ENCODE data around the gene LRP3. TPM values are rescaled to one million over a fixed set of nuclear protein-coding genes. Genes with fewer than 3 reads are reported as not detected.

Gene LRP3
- total RNA-seq, 6 donors from 2014 or later = 8.2 to 29.7 (median 19.0) TPM

DNA sequence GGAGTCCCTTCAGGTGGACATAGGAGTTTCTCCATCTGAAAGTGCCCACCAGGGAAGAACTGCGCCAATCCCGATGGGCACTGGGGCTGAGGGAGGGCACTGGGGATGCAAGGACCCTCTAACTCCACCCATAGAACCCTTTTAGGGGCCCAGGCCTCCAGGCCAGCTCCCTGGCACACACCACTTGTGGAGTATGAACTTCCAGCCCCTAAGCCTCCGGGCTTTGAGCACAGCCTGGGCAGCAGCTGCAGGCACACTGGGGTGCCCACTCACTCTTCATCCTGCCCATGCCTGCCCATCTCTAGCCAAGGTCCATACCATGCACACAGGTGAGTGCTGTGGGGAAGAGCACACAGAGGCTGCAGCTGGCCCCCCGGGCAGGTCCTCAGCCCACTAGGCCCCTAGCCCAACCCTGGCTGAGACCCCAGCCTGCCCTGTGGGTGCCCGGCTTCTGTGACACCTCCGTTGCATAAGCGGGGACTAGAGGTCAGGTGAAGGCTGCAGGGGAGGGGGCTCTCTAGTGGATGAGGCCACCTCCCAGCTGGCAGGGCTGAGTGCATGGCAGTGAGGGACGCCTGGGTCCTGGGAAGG, 46.1 kb downstream of the LRP3 start:
- Histone ChIP-seq H3K27ac (no peak overlapping the region), H3K36me3 (no peaks in the 10 kb centered on the region), H3K4me1 (peaks cover 2 to 13% (median 10%) of the 10 kb centered on the region in 4 donors), H3K9me3 (peaks cover 0 to under 1% (median under 1%) of the 10 kb centered on the region in 4 donors), H3K4me3 (no peak overlapping the region), H3K27me3 (no peaks in the 10 kb centered on the region)
- WGBS, 2 donors = 82 to 90% methylated on average over 2 to 8 of the region's 8 CpGs
- DNase-seq = no peak
- ATAC-seq (ENCODE audit: low FRiP score in 2 of 2) = peak in 1 of 2 donors; percentile 12
- TF ChIP-seq POLR2A (IDR thresholded peaks at IDR 0.05) (no peak), POLR2AphosphoS5 (IDR thresholded peaks at IDR 0.05) (no peak), EP300 (IDR thresholded peaks at IDR 0.05) (no peak)
- TF ChIP-seq, protein P1, sequence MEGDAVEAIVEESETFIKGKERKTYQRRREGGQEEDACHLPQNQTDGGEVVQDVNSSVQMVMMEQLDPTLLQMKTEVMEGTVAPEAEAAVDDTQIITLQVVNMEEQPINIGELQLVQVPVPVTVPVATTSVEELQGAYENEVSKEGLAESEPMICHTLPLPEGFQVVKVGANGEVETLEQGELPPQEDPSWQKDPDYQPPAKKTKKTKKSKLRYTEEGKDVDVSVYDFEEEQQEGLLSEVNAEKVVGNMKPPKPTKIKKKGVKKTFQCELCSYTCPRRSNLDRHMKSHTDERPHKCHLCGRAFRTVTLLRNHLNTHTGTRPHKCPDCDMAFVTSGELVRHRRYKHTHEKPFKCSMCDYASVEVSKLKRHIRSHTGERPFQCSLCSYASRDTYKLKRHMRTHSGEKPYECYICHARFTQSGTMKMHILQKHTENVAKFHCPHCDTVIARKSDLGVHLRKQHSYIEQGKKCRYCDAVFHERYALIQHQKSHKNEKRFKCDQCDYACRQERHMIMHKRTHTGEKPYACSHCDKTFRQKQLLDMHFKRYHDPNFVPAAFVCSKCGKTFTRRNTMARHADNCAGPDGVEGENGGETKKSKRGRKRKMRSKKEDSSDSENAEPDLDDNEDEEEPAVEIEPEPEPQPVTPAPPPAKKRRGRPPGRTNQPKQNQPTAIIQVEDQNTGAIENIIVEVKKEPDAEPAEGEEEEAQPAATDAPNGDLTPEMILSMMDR (IDR thresholded peaks at IDR 0.05) = no peak

DNA sequence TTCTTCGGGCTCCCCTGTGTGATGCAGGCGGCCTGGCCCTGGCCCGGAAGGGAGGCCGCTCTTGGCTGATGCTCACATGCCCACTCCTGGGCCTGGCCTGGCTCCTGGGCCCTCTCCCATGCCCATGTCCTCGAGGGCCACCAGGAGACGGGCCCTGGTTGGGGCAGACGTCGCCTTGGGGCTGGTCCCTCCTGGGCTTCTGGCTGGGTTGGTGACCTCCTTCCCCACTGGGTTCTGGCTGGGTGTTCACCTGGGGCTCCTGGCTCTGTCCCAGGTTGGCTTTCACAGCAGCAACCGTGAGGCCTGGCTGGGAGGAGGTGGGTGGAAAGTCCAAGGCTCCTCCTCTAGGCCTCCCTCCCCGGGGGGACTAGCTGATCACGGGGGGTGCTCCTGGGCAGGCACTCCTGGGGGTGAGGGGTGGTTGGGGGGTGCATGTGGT, 47.0 kb downstream of the LRP3 start:
- H3K27me3 ChIP-seq = no peaks in the 10 kb centered on the region
- peaks cover 0 to 9% (median 4%) of the 10 kb centered on the region in 4 donors for H3K9me3 ChIP-seq
- H3K4me1 ChIP-seq = peaks cover 2 to 10% (median 8%) of the 10 kb centered on the region in 4 donors
- no peak overlapping the region for H3K4me3 ChIP-seq
- ATAC-seq (ENCODE audit: low FRiP score in 2 of 2) = peak in 1 of 2 donors; percentile 3
- no peaks in the 10 kb centered on the region for H3K36me3 ChIP-seq
- WGBS, 2 donors = 40 to 83% methylated on average over 2 to 9 of the region's 11 CpGs
- TF ChIP-seq, protein P1 (IDR thresholded peaks at IDR 0.05) = no peak
- TF ChIP-seq EP300 (IDR thresholded peaks at IDR 0.05) (no peak), POLR2AphosphoS5 (IDR thresholded peaks at IDR 0.05) (no peak), POLR2A (IDR thresholded peaks at IDR 0.05) (no peak)
- DNase-seq = peak in 1 of 2 donors; percentile 55
- no peak overlapping the region for H3K27ac ChIP-seq

DNA sequence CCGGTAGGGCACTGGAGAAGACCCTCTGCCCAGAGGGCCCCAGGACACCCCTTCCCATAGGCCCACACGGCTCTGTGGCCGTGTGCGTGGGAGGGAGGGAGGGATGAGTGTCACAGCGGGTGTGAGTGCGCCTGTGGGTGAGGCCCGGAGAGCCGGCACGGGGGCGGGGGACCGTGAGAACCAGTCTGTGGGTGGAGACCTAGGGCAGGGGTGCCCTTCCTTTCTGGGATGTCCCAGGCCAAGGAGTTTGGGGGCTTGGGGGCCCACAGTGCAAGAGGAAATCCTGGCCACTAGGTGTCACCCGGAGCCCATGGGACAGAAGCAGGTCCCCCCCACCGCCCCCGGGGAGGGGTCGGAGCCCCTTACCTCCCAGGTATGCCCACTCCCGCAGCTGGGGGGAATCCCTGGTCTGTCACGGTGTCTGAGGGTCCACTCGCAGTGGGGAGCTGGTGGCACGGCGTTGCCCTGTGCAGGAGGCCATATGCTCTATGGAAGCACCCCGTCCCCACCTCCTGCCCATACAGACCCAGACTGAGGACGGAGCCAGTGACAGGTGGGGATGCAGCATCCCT, 47.5 kb downstream of the LRP3 start:
- ATAC-seq (ENCODE audit: low FRiP score in 2 of 2) (peak; percentile 38 to 65), DNase-seq (peak in 1 of 2 donors; percentile 81)
- peaks cover 2 to 10% (median 8%) of the 10 kb centered on the region in 4 donors for H3K4me1 ChIP-seq
- H3K27ac ChIP-seq = no peak overlapping the region
- TF ChIP-seq EP300 (IDR thresholded peaks at IDR 0.05) = no peak
- TF ChIP-seq POLR2AphosphoS5 (IDR thresholded peaks at IDR 0.05) = no peak
- TF ChIP-seq, protein P1 (IDR thresholded peaks at IDR 0.05) = peak; percentile 50 to 88 (median 76)
- H3K9me3 ChIP-seq = peaks cover 0 to 9% (median 4%) of the 10 kb centered on the region in 4 donors
- no peak overlapping the region for H3K4me3 ChIP-seq
- WGBS, 2 donors = 11% methylated on average over 13 of the region's 22 CpGs; no CpG with 5 or more reads in 1 of the 2 donors
- H3K36me3 ChIP-seq = no peaks in the 10 kb centered on the region
- no peaks in the 10 kb centered on the region for H3K27me3 ChIP-seq

DNA sequence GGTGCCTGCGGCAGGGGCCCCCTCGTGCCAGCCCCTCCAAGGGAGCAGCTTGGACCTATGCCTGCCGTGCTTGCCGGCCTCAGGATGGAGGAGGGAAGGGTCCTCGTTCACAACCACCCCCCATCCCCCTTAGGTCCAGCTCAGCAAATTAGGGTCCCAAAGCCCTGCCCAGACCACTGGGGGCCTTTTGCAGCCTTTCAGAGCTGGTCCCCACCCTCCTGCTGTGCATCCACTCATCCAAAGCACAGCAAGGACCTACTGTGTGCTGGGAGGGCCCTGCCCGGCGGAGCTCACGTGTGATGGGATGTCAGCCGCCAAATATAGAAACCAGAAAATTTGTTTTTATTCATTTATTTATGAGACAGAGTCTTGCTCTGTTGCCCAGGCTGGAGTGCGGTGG, 48.0 kb downstream of the LRP3 start:
- Histone ChIP-seq H3K27me3 (no peaks in the 10 kb centered on the region), H3K9me3 (peaks cover 0 to 9% (median 4%) of the 10 kb centered on the region in 4 donors), H3K4me1 (peaks cover 2 to 10% (median 8%) of the 10 kb centered on the region in 4 donors), H3K36me3 (no peaks in the 10 kb centered on the region), H3K4me3 (no peak overlapping the region), H3K27ac (no peak overlapping the region)
- WGBS, 2 donors = 89 to 91% methylated on average over 5 of the region's 10 CpGs
- no peak for DNase-seq
- TF ChIP-seq EP300 (IDR thresholded peaks at IDR 0.05) = no peak
- TF ChIP-seq, protein P1 (IDR thresholded peaks at IDR 0.05) = no peak
- TF ChIP-seq POLR2AphosphoS5 (IDR thresholded peaks at IDR 0.05) = no peak
- no peak for TF ChIP-seq POLR2A (IDR thresholded peaks at IDR 0.05)
- no peak for ATAC-seq (ENCODE audit: low FRiP score in 2 of 2)

Data from upper lobe of left lung (tissue), 6 donors.